HepG2 (cell line): ENCODE results near the gene HERC5.

Experiments used
- CTCF ChIP-seq: sonication (generic); formaldehyde crosslinking; IDR thresholded peaks from 2 replicates; pipeline ENCODE4 v1.5.0; 2020; ENCODE audit warnings: mild to moderate bottlenecking, missing genetic modification reagents, moderate library complexity
- EP300 ChIP-seq, 3 experiments: sonication (generic) in 1 of 3; formaldehyde crosslinking in 1 of 3; IDR thresholded peaks; 2 replicates each; pipeline versions ENCODE4 v1.5.1 to v1.6.1; 2011 to 2020; ENCODE audit warnings: low read depth in 2 of 3, low read length in 2 of 3, borderline replicate concordance in 1 of 3, improper control_type of control experiment in 1 of 3, mild to moderate bottlenecking in 1 of 3, missing genetic modification reagents in 1 of 3, moderate library complexity in 1 of 3
- FOXP4 ChIP-seq: sonication (generic); formaldehyde crosslinking; IDR thresholded peaks from 2 replicates; pipeline ENCODE4 v1.4.0; 2020; ENCODE audit warnings: missing genetic modification reagents
- HDAC2 ChIP-seq: sonication (generic); formaldehyde crosslinking; IDR thresholded peaks from 2 replicates; pipeline ENCODE4 v1.4.0; 2020; ENCODE audit warnings: missing genetic modification reagents
- KDM5A ChIP-seq: fragments of 200-600 bp; sonication (generic); IDR thresholded peaks from 2 replicates; pipeline ENCODE4 v1.7.0; 2018; ENCODE audit warnings: antibody characterized with exemption, mild to moderate bottlenecking, low read length, borderline replicate concordance
- NR3C1 ChIP-seq: sonication (generic); formaldehyde crosslinking; IDR thresholded peaks from 2 replicates; pipeline ENCODE4 v1.4.0; 2020; ENCODE audit warnings: missing genetic modification reagents
- POLR2AphosphoS5 ChIP-seq: IDR thresholded peaks from 2 replicates; pipeline ENCODE4 v1.6.1; 2012; ENCODE audit warnings: low read depth, low read length
- RAD21 ChIP-seq: fragments of 450-650 bp; formaldehyde crosslinking; IDR thresholded peaks from 2 replicates; pipeline ENCODE4 v1.5.0; 2020; ENCODE audit warnings: mild to moderate bottlenecking
- SMC3 ChIP-seq: IDR thresholded peaks from 2 replicates; pipeline ENCODE4 v1.6.1; 2011; ENCODE audit warnings: low read length, improper control_type of control experiment
- ZNF10 ChIP-seq: sonication (generic); formaldehyde crosslinking; IDR thresholded peaks from 2 replicates; pipeline ENCODE4 v1.4.0; 2020; ENCODE audit warnings: mild to moderate bottlenecking, low read depth, missing genetic modification reagents, borderline replicate concordance
- ZNF766 ChIP-seq: sonication (generic); formaldehyde crosslinking; IDR thresholded peaks from 2 replicates; pipeline ENCODE4 v1.5.0; 2020; ENCODE audit warnings: missing genetic modification reagents, borderline replicate concordance

GRCh38 chr4:88511236-88511635, 54.3 kb downstream of the HERC5 start:
- no peak for TF ChIP-seq RAD21 (CRISPR knock-in tag)
- no peak for TF ChIP-seq CTCF (CRISPR knock-in tag)
- no peak for TF ChIP-seq SMC3
- no peak for TF ChIP-seq KDM5A
- no peak for TF ChIP-seq POLR2AphosphoS5
- TF ChIP-seq ZNF10: no peak
- TF ChIP-seq FOXP4: no peak
- TF ChIP-seq HDAC2 (CRISPR knock-in tag): no peak
- no peak for TF ChIP-seq EP300 (IDR thresholded peaks at IDR 0.05; ENCODE audit: low read depth in 2 of 2, low read length in 2 of 2)
- TF ChIP-seq EP300 (CRISPR knock-in tag; IDR thresholded peaks at IDR 0.05; ENCODE audit: borderline replicate concordance): no peak
- no peak for TF ChIP-seq NR3C1 (CRISPR knock-in tag)
- no peak for TF ChIP-seq ZNF766 (CRISPR knock-in tag)
